HG02884 (cell line): Measurements from ENCODE around the gene MDH1.
A peak's percentile ranks its signal among the peaks of the same experiment; 100 is the strongest.

Experiments
- ATAC-seq: cut with Tn5 transposase; IDR thresholded peaks from one replicate; pipeline ENCODE4 v1.9.1; 2021; ENCODE audit warnings: mild to moderate bottlenecking, moderate library complexity; ENCODE audit not compliant: unreplicated experiment

The MDH1 gene

DNA sequence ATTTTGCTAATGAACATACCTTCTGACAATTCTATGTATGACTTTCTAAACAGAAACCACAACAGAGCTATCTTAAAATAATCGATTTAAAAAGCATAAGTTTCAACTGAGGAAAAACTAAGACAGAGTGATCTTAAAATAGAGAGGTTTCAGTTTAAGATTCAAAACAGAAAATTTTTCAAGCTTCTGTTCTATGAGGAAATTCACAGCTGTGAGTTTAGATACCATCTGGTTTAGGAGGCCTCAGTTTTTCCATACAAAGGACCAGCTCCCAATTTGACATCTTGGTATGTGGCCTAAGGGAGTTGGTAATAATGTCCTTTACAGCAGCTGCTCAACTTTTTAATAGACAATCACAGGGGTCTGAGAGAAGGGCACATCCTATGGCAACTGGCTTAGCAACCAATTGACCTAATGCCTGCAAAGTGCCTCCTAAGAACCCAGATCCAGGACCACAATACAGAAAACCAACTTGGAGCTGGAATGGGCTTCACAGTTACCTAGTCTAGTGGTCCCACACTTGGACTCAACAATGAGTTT, 39.7 kb downstream of the MDH1 start:
- ATAC-seq: no peak

DNA sequence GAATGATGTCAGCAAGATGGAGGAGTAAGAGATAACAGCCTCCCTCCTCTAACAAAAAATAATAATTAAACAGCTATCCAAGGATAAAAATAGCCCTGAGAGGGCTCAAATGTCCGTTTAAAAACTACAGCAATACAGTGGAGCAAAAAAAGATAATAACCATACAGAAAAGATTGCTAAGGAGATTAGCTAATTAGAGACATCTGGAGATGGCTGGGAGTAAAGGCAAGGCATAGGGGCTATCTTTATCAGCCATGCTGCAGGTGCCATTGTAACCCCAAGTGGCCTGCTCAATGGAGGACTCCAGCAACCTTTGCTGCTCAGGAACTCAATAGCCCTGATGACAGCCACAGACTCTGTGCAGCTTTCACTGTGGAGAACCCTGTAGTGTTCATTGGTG, 42.7 kb downstream of the MDH1 start:
- ATAC-seq: no peak

DNA sequence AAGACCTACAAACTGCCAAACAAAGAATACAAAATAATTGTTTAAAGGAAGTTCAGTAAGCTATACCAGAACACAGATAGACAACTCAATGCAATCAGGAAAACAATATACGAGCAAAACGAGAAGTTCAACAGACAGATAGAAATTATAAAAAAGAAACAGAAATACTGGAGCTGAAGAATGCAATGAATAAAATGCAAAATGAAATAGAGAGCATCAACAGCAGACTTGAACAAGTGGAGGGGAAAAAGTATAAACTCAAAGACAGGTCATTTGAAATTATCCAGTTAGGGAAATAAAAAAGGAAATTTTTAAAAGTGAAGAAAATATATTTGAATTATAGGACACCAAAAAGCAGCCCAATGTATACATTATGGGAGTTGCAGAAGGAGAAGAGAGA, 43.6 kb downstream of the MDH1 start:
- ATAC-seq: no peak

DNA sequence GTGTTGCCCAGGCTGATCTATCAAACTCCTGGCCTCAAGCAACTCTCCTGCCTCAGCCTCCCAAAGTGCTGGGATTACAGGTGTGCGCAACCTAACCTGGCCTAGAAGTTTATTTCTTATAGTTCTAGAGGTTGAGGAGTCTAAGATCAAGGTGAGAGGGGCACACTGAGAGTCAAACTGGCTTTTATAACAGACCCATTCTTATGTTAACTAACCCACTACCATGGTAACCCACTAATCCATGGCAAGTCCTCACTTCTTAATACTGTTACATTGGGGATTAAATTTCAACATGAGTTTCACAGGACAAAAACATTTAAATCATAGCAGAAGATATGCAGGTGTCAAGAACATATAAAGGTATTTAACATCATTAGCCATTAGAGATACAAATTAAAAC, 50.6 kb downstream of the MDH1 start:
- ATAC-seq: no peak

DNA sequence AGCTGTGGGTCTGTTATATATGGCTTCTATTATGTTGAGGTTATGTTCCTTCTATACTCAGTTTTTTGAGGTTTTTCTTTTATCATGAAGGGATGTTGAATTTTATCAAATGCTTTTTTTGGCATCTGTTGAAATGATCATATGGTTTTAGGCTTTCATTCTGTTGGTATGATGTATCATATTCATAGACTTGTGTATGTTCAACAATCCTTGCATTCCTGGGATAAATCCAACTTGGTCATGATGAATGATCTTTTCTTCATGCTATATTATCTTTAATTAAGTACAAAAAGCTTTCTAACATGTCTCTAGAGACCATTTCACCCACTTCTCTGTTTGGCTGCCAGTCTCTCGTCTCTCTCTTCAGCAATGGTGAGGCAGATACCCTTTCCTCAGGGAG, 54.2 kb downstream of the MDH1 start:
- no peak for ATAC-seq

DNA sequence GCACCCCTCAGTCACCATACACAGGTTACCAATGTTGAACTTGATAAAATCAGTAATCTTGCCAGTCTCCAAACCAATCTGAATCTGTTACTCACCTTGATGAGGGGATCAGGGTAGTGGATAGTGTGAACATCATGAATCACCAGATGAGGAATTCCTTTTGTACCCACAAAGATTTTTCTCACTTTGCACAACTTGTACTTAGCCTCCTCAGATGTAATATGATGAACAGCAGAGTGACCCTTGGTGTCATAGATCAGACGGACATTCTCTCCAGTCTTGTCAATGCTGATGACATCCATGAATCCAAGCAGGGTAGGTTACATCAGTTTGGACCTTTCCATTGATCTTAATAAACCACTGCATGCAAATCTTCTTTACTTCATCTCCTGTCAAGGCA, 54.7 kb downstream of the MDH1 start:
- no peak for ATAC-seq

DNA sequence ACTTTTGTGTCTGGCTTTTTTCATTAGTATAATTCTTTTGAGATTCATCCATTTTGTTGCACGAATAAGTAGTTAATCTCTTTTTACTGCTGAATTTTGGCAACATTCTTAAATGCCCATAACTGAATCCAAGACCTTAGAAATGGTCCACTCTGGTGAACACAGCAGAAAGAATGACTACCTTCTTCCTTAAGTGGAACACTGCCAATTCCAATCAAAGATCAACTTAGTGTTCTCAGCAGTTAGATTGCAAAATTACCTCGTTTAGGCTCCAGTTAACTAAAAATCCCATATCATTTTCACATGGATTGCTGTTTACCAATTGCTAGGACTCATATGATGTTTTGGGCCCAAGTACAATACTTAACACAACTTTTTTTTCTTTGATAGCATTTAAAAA, 59.9 kb downstream of the MDH1 start:
- no peak for ATAC-seq

DNA sequence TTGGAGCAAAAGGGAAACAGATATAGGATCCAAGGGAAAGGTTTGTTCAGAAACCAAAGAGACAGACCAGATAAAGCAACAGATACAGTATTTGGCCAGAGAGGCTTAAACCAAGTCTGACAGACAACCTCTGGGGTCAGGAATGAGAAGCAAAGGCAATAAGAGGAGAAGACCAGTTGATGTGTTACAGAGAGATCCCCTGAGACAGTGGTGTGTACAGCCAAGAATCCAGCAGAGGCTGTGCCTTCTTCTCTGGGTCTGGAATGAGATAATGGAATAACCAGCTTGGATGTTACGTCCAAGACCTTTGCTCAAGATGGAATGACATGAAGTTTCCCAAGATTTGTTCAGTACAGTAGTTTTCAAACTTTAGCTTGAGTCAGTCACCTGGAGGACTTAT, 61.1 kb downstream of the MDH1 start:
- ATAC-seq: no peak

DNA sequence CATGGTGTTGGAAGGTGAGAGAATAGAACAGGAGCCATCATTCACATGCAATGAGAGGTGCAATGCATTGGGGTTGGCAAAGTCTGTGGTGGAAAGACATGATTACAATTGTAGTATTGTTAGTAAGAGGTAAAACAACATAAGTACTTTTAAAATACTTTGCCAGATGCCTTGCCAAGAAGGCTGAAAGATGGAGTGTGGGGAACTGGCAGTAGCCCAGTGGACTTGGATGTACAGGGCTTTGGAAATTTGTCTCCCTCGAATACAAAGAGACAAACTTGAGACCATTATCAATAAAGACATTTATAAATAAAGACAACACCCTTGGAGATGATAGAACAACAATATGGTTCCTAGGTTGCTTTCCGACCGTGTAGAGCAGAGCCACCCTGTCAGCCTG, 62.0 kb downstream of the MDH1 start:
- no peak for ATAC-seq

DNA sequence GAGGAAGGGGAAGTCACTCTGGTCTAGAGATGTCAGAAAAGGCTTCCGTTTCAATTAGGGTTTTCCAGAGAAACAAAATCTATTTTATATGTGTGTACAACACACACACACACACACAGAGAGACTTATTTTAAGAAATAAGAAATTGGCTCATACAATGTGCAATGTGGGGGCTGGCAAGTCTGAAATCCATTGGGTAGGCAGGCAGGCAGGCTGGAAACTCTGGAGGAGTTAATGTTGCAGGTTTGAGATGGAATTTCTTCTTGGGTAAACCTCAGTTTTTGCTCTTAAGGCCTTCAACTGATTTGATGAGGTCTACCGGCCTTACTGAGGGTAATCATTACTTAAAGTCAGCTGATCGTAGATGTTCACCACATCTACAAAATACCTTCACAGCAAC, 62.6 kb downstream of the MDH1 start:
- ATAC-seq: no peak

DNA sequence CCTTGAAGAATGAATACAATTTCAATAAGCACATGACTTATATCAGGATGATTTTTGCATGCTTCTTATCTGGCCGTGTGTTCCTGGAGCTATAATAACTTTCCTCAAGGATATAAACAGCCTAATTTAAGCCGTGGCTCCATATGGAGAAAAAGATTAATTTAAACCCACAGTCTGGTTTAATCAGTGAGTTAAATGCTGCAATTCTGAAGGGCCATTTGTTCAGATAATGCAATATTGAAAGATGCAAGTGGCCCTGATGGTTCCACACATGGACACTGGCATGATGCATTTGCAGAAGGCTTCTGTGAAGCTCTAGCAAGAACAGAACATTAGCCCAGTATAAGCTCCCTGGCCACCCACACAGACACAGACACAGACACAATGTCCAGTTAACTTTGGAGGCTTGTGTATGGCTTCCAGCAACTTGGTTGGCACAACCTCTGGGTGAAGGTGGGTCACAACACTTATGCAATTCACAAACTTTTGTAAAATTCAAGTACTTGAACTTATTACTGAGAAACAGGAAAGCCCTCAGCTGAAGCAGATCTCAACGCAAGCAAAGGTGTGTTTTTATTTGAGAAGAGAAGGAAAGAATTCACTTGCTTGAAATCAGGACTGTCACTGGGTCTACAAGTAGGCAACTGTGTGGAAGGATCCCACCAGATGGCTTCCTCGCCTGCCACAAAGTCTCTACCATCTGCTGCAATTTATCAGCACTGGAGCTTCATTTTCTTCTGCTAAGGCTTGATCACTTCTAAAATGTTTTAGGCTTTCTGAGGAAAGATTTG, 63.3 kb downstream of the MDH1 start:
- no peak for ATAC-seq

DNA sequence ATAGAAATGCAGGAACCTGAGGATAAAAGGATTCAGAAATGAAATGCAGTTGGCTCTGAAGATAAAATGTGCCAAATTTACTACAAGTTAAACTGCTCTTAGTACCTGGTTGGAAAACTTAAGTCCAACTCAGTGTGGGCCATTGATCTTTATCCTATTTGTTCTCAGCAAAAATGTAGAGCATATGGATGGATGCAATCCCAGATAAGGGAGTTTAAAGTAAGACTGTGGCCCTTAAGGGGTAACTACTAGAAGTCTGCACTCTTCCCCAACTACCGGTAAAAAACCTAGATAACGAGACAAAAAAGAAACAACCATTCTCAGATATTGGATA, 63.9 kb downstream of the MDH1 start:
- ATAC-seq: no peak

DNA sequence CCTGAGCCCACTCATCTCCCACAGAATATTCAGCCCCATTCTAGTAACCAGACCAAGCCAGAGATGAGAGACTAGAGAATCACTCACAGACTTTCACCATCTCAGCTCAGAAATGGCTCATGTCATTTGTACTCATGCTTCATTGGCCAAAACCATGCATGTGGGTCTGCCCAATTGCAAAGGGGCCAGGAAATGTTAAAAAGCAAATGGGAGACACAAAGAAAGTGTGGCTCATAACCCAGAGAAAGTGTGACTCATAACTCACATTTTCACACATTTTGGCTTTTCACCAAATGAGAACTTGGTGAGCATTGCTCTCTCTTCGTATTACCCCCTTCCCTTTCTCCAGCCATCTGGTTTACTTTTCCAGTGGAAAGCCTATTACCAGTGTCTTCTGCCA, 66.2 kb downstream of the MDH1 start:
- ATAC-seq: peak; percentile 83
